ENCODE measurements around the gene TAOK1. TPM values are rescaled to one million over a fixed set of nuclear protein-coding genes. Genes with fewer than 3 reads are reported as not detected.

Gene TAOK1
- total RNA-seq, 4 donors from 2014 or later: 27.5 to 92.4 (median 43.6) TPM

GRCh38 chr17:29582254-29582765, 192.1 kb downstream of the TAOK1 start:
- TF ChIP-seq POLR2AphosphoS5 (IDR thresholded peaks at IDR 0.05): no peak
- TF ChIP-seq EP300 (IDR thresholded peaks at IDR 0.05; ENCODE audit: low read depth): no peak
- no peak overlapping the region for H3K27ac ChIP-seq
- intact Hi-C loops (cut with DNase I; ENCODE audit: low total_unique reads) (no loop called here), in situ Hi-C loops (cut with MboI; ENCODE audit: low pct_ligation_motif_present in 1 of 4, low pct_unique_long_range_greater_than_20kb in 1 of 4, low sequenced_read_pairs in 3 of 4) (no loop called here)
- H3K9me3 ChIP-seq: no peaks in the 10 kb centered on the region
- no peak for DNase-seq
- no peak overlapping the region for H3K4me3 ChIP-seq
- H3K36me3 ChIP-seq: no peaks in the 10 kb centered on the region
- H3K27me3 ChIP-seq: no peaks in the 10 kb centered on the region
- 81% methylated on average over 9 of the region's 10 CpGs; no CpG with 5 or more reads in 1 of the 2 donors for WGBS, 2 donors (ENCODE audit: low coverage in 1 of 2)
- H3K4me1 ChIP-seq: peaks cover under 1 to 15% (median 6%) of the 10 kb centered on the region in 4 donors

- TF ChIP-seq POLR2AphosphoS5 (IDR thresholded peaks at IDR 0.05): no peak
- no peak for TF ChIP-seq EP300 (IDR thresholded peaks at IDR 0.05; ENCODE audit: low read depth)
- no peak for TF ChIP-seq CTCF (IDR thresholded peaks at IDR 0.05)
- no peak for TF ChIP-seq POLR2A (IDR thresholded peaks at IDR 0.05)
- no peak for DNase-seq
- Histone ChIP-seq H3K4me3 (no peak overlapping the region), H3K27ac (no peak overlapping the region), H3K36me3 (no peaks in the 10 kb centered on the region), H3K4me1 (peaks cover 5 to 15% (median 11%) of the 10 kb centered on the region in 4 donors), H3K27me3 (no peaks in the 10 kb centered on the region), H3K9me3 (no peaks in the 10 kb centered on the region)
- intact Hi-C loops (cut with DNase I; ENCODE audit: low total_unique reads): no loop called here
- 92% methylated on average over 12 of the region's 13 CpGs; no CpG with 5 or more reads in 1 of the 2 donors for WGBS, 2 donors (ENCODE audit: low coverage in 1 of 2)
- in situ Hi-C loops (cut with MboI; ENCODE audit: low pct_ligation_motif_present in 1 of 4, low pct_unique_long_range_greater_than_20kb in 1 of 4, low sequenced_read_pairs in 3 of 4): no loop called here
These were observed 192.6 kb downstream of the TAOK1 start for GRCh38 chr17:29582772-29583171.

- intact Hi-C loops (cut with DNase I; ENCODE audit: low total_unique reads): no loop called here
- WGBS, 2 donors (ENCODE audit: low coverage in 1 of 2): 87% methylated on average over 14 of the region's 16 CpGs; no CpG with 5 or more reads in 1 of the 2 donors
These were observed 193.4 kb downstream of the TAOK1 start for GRCh38 chr17:29583324-29584248.

GRCh38 chr17:29584452-29585079, 194.4 kb downstream of the TAOK1 start:
- no peak for TF ChIP-seq CTCF (IDR thresholded peaks at IDR 0.05)
- no peak for TF ChIP-seq POLR2AphosphoS5 (IDR thresholded peaks at IDR 0.05)
- TF ChIP-seq POLR2A (IDR thresholded peaks at IDR 0.05): no peak
- TF ChIP-seq EP300 (IDR thresholded peaks at IDR 0.05; ENCODE audit: low read depth): no peak
- intact Hi-C loops (cut with DNase I; ENCODE audit: low total_unique reads): no loop called here
- WGBS, 2 donors (ENCODE audit: low coverage in 1 of 2): 76 to 77% methylated on average over 5 to 12 of the region's 12 CpGs
- DNase-seq: no peak
- in situ Hi-C loops (cut with MboI; ENCODE audit: low pct_ligation_motif_present in 1 of 4, low pct_unique_long_range_greater_than_20kb in 1 of 4, low sequenced_read_pairs in 3 of 4): no loop called here
- no peaks in the 10 kb centered on the region for H3K36me3 ChIP-seq
- H3K4me3 ChIP-seq: no peak overlapping the region
- peak overlapping the region in 2 of 4 donors; percentile 7 to 27 for H3K27ac ChIP-seq
- H3K27me3 ChIP-seq: no peaks in the 10 kb centered on the region
- peaks cover 9 to 23% (median 18%) of the 10 kb centered on the region in 4 donors for H3K4me1 ChIP-seq
- no peaks in the 10 kb centered on the region for H3K9me3 ChIP-seq

More at GRCh38 chr17:29583324-29584248, 193.4 kb downstream of the TAOK1 start:
- no peak overlapping the region for H3K4me3 ChIP-seq
- peak overlapping the region in 1 of 4 donors; percentile 7 for H3K27ac ChIP-seq
- H3K36me3 ChIP-seq: no peaks in the 10 kb centered on the region
- DNase-seq: no peak
- H3K4me1 ChIP-seq: peaks cover 9 to 23% (median 17%) of the 10 kb centered on the region in 4 donors
- in situ Hi-C loops (cut with MboI; ENCODE audit: low pct_ligation_motif_present in 1 of 4, low pct_unique_long_range_greater_than_20kb in 1 of 4, low sequenced_read_pairs in 3 of 4): no loop called here
- no peaks in the 10 kb centered on the region for H3K9me3 ChIP-seq
- TF ChIP-seq POLR2A (IDR thresholded peaks at IDR 0.05) (no peak), POLR2AphosphoS5 (IDR thresholded peaks at IDR 0.05) (no peak), EP300 (IDR thresholded peaks at IDR 0.05; ENCODE audit: low read depth) (no peak), CTCF (IDR thresholded peaks at IDR 0.05) (no peak)
- no peaks in the 10 kb centered on the region for H3K27me3 ChIP-seq
